COLO829 (cell line): ENCODE results near the gene PSMF1.
A peak's percentile ranks its signal among the peaks of the same experiment; 100 is the strongest.
"Not testable (repeated sequence)": the region's sequence is repeated elsewhere in the genome, so short reads cannot be mapped to it uniquely, and the experiment has no call there.

Source experiments
- DNase-seq: peaks from one replicate; pipeline ENCODE4 v3.0.0; 2012; ENCODE audit warnings: low spot score

The PSMF1 gene

DNA sequence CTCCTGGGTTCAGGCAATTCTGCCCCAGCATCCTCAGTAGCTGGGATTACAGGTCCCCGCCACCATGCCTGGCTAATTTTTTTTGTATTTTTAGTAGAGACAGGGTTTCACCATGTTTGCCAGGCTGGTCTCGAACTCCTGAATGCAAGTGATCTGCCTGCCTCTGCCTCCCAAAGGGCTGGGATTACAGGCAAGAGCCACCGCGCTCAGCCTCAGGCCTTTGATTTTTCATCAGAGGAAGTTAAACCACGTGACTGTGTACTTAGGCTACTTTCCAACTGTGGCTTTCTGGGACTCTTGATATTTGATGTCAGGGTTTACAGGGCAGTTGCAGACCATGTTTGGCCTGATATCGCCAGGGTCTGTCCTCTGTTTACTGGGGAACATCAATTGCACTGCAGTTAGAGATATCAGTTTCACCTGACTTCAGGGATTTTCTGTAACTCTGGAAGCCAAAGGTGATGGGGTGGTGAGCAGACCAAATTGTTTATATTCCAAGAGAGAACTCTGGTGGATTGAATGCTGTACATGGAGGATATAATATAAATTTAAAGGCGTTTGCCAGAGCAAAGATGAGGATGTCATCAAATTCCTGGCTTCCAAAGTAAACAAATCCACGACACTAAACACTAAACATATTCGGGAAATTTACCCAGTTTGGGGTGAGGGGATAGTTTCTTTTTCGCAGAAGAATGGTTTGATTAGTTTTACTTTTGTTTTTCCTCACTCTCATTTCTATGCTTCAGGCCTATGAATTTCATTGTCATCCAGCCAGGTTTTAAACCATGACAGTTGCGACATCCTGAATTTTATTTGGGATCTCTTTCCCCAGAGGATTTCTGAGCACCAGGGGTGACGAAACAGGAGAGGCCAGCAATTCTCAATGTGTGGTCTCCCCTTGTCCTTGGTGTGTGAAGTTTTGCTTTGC lies 4.2 kb downstream of the PSMF1 start:
- no peak for DNase-seq

DNA sequence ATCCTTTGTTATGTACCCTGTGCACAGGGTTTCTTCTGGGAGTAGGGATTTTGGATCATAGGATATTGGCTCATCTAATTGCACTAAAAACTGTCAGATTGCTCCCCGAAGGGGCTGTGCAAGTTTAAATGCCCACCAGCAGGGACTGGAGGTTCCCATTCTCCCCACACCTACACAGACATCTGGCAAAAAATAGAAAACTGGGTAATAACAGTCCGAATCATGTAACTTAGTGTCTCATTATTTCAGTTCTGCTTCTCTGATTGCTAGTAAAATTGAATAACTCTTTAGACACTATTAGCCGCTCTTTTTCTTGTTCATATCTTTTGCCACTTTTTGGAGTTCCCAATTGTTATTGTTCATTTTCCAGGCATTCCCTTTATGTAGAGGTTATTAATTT lies 5.3 kb downstream of the PSMF1 start:
- DNase-seq = no peak

DNA sequence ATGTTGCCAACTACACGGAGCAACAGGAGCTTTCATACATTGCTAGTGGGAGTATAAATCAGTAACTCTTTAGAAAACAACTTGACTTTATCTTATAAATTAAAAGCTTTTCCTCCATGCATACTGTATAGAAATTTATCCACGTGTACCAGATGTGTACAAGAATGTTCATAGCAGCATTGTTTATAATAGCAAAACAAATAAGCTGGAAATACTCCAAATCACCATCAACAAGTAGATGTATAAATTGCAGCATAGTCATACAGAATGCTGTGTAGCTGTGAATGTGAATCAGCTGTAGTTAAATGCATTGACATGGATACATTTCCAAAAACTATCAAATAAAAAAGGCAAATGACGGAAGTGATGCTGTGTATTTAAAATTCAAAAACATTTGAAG lies 6.0 kb downstream of the PSMF1 start:
- no peak for DNase-seq

DNA sequence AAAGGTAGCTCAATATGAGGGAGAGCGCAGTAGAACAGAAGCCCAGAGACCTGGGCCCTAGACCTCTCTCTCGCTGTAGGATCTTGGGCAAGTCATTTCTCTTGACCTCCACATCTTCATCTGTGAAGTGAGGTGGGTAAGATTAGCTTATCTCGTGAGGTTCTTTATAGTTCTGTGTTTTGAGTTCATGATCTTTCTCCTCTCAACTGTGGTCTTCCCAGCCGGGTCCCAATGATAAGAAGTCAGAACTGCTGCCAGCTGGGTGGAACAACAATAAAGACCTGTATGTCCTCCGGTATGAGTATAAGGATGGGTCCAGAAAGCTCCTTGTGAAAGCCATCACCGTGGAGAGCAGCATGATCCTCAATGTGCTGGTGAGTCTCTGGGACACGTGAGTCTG lies 6.9 kb downstream of the PSMF1 start:
- DNase-seq = no peak

DNA sequence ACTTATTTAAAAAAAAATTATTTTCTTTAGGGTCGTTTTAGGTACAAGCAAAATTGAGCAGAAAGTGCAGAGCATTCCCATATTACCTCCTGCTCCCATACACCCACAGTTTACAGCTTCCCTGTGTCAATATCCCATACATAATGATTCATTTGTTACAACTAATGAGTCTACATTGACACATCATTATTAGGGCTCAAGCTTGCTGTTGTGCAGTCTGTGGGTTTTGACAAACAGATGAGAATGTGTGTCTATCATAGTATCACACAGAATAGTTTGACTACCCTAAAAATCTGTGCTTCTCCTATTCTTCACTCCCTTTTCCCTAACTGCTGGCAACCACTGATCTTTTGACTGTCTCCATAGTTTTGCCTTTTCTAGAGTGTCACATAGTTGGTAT lies 9.4 kb downstream of the PSMF1 start:
- DNase-seq = no peak

DNA sequence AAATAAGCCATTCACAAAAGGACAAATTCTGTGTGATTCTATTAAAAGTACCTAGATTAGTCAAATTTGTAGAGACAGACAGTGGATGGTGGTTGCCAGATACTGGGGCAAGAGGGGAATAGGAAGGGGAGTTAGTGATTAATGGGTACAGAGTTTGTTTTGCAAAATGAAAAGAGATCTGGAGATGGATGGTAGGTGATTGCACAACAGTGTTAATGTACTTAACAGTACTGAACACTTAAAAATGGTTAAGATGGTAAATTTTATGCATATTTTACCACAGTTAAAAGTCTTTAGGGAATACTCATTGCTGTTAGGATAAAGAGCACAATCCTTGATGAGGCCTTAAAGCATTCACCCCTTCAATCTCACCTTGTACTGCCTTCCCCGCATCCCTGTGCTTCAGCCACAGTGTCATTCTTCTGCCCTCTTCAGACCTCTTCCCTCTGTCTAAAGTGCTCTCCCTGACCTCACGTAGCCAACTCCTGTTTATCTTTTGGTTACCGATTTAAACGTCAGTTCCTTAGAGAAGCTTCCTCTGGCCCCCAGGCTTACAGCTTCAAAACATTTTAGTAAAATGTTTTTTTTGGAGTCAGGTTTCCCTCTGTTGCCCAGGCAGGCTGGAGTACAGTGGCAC lies 11.8 kb downstream of the PSMF1 start:
- DNase-seq = no peak

DNA sequence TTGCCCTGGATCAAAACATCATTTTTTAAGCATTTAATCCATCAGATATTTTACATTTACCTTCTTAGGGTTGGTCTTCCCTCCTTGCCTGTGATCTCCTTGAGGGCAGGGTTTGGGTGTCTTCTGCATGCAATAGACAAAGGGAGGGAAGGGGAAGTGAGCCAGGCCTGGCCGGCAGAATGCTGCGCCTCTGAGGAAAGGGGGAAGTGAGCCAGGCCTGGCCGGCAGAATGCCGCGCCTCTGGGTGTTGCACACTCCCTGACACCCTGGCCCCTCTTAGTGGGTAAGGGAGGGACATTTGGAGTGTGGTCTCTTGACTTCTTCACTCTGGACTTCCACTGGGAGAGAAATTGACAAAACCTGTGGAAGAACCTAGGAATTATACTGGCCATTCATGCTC lies 12.4 kb downstream of the PSMF1 start:
- no peak for DNase-seq

DNA sequence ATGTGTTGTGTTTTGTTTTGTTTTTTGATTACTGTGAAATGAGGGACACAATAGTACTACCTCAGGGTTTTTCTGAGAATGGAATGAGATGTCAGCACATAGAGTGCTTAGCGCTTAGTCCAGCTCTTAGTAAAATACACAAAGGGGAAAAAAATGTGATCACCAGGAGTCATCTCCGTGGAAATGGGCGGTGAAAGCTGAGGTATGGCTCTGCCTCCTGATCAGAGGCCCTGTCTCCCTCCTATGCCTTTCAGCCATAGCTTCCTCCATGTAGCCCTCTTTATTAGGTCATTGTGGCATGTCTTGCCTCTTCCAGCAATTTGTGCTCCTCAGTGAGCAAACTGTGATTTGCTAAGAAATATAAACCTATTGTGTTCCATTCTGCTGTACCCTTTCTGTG lies 13.0 kb downstream of the PSMF1 start:
- no peak for DNase-seq

GRCh38 chr20:1134355-1134754 lies 16.0 kb downstream of the PSMF1 start:
- DNase-seq = no peak

DNA sequence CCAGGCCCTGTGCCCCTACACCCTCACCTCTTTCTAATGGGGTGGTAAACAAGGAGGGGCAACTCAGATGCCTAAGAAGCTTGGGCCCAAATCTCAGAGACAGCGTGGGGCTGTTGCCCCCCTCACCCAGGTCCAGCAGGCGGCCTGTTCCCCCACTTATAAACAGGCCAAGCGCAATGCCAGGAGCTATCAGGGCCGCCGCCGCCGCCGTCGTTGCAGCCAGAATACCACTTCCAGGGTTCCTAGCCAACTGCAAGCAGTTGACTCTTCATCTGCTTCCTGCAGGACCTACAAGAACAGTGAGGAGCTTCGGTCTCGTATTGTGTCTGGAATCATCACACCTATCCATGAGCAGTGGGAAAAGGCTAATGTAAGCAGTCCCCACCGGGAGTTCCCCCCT lies 16.4 kb downstream of the PSMF1 start:
- no peak for DNase-seq

DNA sequence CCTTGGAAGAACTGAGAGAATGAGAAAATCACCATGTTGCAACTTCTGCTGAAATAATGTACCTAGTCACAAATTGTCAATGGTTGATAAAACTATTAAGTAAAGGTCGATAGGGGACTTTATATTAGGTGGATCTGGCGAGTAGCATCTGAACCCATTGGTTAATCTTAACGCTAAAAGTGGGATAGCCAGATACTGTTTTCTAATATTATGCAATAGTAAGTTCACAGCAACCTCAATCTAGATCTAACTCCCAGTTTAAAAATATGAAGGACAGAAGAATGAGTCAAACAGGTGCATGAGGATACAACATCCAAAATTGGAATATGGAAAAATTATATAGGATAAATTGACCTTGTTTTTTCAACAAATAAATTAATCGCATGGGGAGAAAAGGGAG lies 18.8 kb downstream of the PSMF1 start:
- no peak for DNase-seq

GRCh38 chr20:1144401-1145172 lies 26.2 kb downstream of the PSMF1 start:
- peak; percentile 94 for DNase-seq

- no peak for DNase-seq
Observed at GRCh38 chr20:1146957-1147356, 28.6 kb downstream of the PSMF1 start.

DNA sequence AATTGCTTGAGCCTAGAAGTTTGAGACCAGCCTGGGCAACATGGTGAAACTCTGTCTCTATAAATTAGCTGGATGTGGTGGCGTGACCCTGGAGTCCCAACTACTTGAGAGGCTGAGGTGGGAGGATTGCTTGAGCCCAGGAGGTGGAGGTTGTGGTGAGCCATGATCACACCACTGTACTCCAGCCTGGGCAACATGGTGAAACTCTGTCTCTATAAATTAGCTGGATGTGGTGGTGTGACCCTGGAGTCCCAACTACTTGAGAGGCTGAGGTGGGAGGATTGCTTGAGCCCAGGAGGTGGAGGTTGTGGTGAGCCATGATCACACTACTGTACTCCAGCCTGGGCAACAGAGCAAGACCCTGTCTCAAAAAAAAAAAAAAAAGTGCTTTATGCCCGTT lies 31.4 kb downstream of the PSMF1 start:
- DNase-seq = not testable (repeated sequence)

GRCh38 chr20:1150218-1150617 lies 31.8 kb downstream of the PSMF1 start:
- DNase-seq = no peak

GRCh38 chr20:1150968-1151367 lies 32.6 kb downstream of the PSMF1 start:
- no peak for DNase-seq

- DNase-seq = no peak
Observed at GRCh38 chr20:1154226-1154625, 35.8 kb downstream of the PSMF1 start.

DNA sequence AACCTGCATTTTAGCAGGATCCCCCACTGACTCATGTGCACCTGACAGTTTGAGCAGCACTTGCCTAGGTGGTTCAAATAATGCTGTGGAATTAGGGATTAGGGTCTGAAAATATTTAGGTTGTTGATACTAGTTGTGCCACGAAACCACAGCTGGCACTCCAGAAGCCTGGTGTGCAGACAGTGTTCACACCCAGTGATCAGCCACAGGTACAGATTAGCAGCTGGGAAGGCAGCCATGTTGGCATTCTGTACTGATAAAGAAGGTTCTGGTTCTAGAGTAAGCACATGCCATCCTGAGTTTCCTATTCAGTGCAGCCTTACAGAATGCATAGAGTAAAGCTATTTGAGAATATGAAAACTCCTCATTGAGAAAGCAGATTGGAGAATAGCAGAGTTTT lies 36.3 kb downstream of the PSMF1 start:
- no peak for DNase-seq

DNA sequence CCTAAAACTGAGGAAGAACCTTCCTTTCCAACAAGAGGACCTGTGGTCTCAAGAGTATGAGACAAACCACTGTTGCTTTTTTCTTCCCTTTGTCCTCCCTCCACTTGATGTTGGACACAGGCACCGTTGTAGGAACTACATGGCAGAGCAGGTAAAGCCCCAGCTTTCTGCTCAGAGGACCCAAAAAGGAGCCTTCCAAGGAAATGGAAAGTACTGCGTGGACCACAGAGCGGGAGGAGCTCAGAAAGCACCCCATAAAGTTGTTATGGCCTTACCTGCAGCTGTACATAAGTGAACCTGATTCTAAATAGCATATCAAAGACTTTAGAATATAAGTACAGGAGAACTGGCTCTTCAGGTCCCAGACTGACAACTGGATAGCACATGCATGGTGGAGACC lies 36.9 kb downstream of the PSMF1 start:
- no peak for DNase-seq

GRCh38 chr20:1160496-1160895 lies 42.1 kb downstream of the PSMF1 start:
- no peak for DNase-seq

DNA sequence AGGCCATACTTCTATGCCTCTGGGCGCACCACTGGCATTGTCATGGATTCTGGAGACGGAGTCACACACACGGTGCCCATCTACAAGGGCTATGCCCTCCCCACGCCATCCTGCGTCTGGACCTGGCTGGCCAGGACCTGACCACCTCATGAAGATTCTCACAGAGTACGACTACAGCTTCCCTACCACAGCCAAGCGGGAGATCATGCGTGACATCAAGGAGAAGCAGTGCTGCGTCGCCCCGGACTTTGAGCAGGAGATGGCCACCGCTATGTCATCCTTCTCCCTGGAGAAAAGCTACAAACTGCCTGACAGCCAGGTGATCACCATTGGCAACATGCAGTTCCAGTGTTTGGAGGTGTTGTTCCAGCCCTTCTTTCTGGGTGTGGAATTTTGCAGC lies 42.6 kb downstream of the PSMF1 start:
- no peak for DNase-seq

GRCh38 chr20:1163105-1163504 lies 44.7 kb downstream of the PSMF1 start:
- no peak for DNase-seq

GRCh38 chr20:1163653-1164052 lies 45.3 kb downstream of the PSMF1 start:
- DNase-seq = no peak
